H9 (cell line): Measurements from ENCODE around the gene SEMA3C. TPM values are rescaled to one million over a fixed set of nuclear protein-coding genes. Genes with fewer than 3 reads are reported as not detected.

Experiments
- DNase-seq: peaks from one replicate; pipeline ENCODE4 v3.0.0-alpha.2; 2017
- H2AFZ ChIP-seq: one replicate; pipeline ENCODE4 v1.6.1; 2013; ENCODE audit warnings: mild to moderate bottlenecking, low read length, control low read depth, moderate library complexity
- H2AK5ac ChIP-seq: 2 replicates; pipeline ENCODE4 v1.6.1; 2013; ENCODE audit warnings: low read length, control low read depth, mixed read lengths; ENCODE audit not compliant: insufficient read length
- H2BK120ac ChIP-seq: one replicate; pipeline ENCODE4 v1.6.1; 2013; ENCODE audit warnings: low read depth, mild to moderate bottlenecking, low read length, control low read depth, inconsistent platforms; ENCODE audit not compliant: poor library complexity, severe bottlenecking
- H2BK12ac ChIP-seq: 2 replicates; pipeline ENCODE4 v1.6.1; 2013; ENCODE audit warnings: low read length, control low read depth, mixed read lengths, low read depth; ENCODE audit not compliant: insufficient read length
- H2BK15ac ChIP-seq: 2 replicates; pipeline ENCODE4 v1.6.1; 2013; ENCODE audit warnings: low read depth, low read length, control low read depth
- H2BK20ac ChIP-seq: one replicate; pipeline ENCODE4 v1.6.1; 2013; ENCODE audit warnings: low read depth, mild to moderate bottlenecking, low read length, control low read depth, inconsistent platforms; ENCODE audit not compliant: poor library complexity, severe bottlenecking
- H2BK5ac ChIP-seq: 2 replicates; pipeline ENCODE4 v1.6.1; 2013; ENCODE audit warnings: low read length, control low read depth, mixed read lengths; ENCODE audit not compliant: insufficient read length
- H3K14ac ChIP-seq: 2 replicates; pipeline ENCODE4 v1.6.1; 2013; ENCODE audit warnings: low read length, control low read depth; ENCODE audit not compliant: insufficient read depth
- H3K18ac ChIP-seq: 2 replicates; pipeline ENCODE4 v1.6.1; 2013; ENCODE audit warnings: low read depth, mild to moderate bottlenecking, mixed read lengths, low read length, control low read depth; ENCODE audit not compliant: insufficient read length
- H3K23ac ChIP-seq: 2 replicates; pipeline ENCODE4 v1.6.1; 2013; ENCODE audit warnings: low read length, control low read depth, mixed read lengths, low read depth; ENCODE audit not compliant: insufficient read length
- H3K23me2 ChIP-seq: 2 replicates; pipeline ENCODE4 v1.6.1; 2013; ENCODE audit warnings: low read depth, mild to moderate bottlenecking, mixed read lengths, low read length, control low read depth; ENCODE audit not compliant: insufficient read length, poor library complexity, severe bottlenecking
- H3K27ac ChIP-seq: 2 replicates; pipeline ENCODE4 v1.5.1; 2013; ENCODE audit warnings: low read length, control low read depth, mixed read lengths, low read depth; ENCODE audit not compliant: insufficient read length
- H3K27me3 ChIP-seq: 2 replicates; pipeline ENCODE4 v1.6.1; 2013; ENCODE audit warnings: low read length, control low read depth, inconsistent platforms; ENCODE audit not compliant: insufficient read depth
- H3K4ac ChIP-seq: 2 replicates; pipeline ENCODE4 v1.6.1; 2013; ENCODE audit warnings: low read depth, mild to moderate bottlenecking, control low read depth, inconsistent platforms, low read length, moderate library complexity
- H3K4me1 ChIP-seq: 2 replicates; pipeline ENCODE4 v1.6.1; 2013; ENCODE audit warnings: low read length, control low read depth, inconsistent platforms; ENCODE audit not compliant: insufficient read depth
- H3K4me2 ChIP-seq: 2 replicates; pipeline ENCODE4 v1.6.1; 2013; ENCODE audit warnings: low read length, control low read depth, mixed read lengths; ENCODE audit not compliant: insufficient read length, insufficient read depth
- H3K56ac ChIP-seq: 2 replicates; pipeline ENCODE4 v1.6.1; 2013; ENCODE audit warnings: low read depth, mild to moderate bottlenecking, mixed read lengths, low read length, control low read depth; ENCODE audit not compliant: insufficient read length
- H3K79me1 ChIP-seq: 2 replicates; pipeline ENCODE4 v1.6.1; 2013; ENCODE audit warnings: low read depth, mild to moderate bottlenecking, moderate library complexity, low read length, control low read depth, inconsistent platforms; ENCODE audit not compliant: insufficient read depth, poor library complexity, severe bottlenecking
- H3K79me2 ChIP-seq: 2 replicates; pipeline ENCODE4 v1.6.1; 2013; ENCODE audit warnings: low read length, control low read depth, inconsistent platforms; ENCODE audit not compliant: insufficient read depth
- H3K9ac ChIP-seq: 2 replicates; pipeline ENCODE4 v1.6.1; 2013; ENCODE audit warnings: low read length, control low read depth, mixed read lengths; ENCODE audit not compliant: insufficient read length; ENCODE audit errors: extremely low read depth
- H3K9me3 ChIP-seq: one replicate; pipeline ENCODE4 v1.6.1; 2013; ENCODE audit warnings: low read depth, low read length, inconsistent platforms; ENCODE audit not compliant: control insufficient read depth
- H3T11ph ChIP-seq: one replicate; pipeline ENCODE4 v1.6.1; 2013; ENCODE audit warnings: mild to moderate bottlenecking, low read length, control low read depth, inconsistent platforms
- H4K20me1 ChIP-seq: one replicate; pipeline ENCODE4 v1.6.1; 2013; ENCODE audit not compliant: control insufficient read depth, insufficient read length, insufficient read depth
- H4K5ac ChIP-seq: 2 replicates; pipeline ENCODE4 v1.6.1; 2013; ENCODE audit warnings: low read depth, mild to moderate bottlenecking, mixed read lengths, low read length, control low read depth; ENCODE audit not compliant: insufficient read length
- H4K8ac ChIP-seq: replicated peaks from 2 replicates; pipeline ENCODE4 v1.6.1; 2013; ENCODE audit warnings: low read length, control low read depth, mixed read lengths, low read depth; ENCODE audit not compliant: insufficient read length
- H4K91ac ChIP-seq: 2 replicates; pipeline ENCODE4 v1.6.1; 2013; ENCODE audit warnings: low read depth, mild to moderate bottlenecking, moderate library complexity, mixed read lengths, low read length, control low read depth; ENCODE audit not compliant: insufficient read length
- H3K27ac Mint-ChIP-seq, 3 experiments: 2 replicates in 2 of 3; 3 replicates in 1 of 3; pipeline ENCODE4 v1.8.0; 2020 to 2021; ENCODE audit warnings: mixed read lengths in 3 of 3, mild to moderate bottlenecking in 1 of 3, moderate library complexity in 1 of 3
- H3K27me3 Mint-ChIP-seq: 2 replicates; pipeline ENCODE4 v1.8.0; 2021; ENCODE audit warnings: low read depth, mild to moderate bottlenecking, moderate library complexity, mixed read lengths
- H3K36me3 Mint-ChIP-seq, 3 experiments: 2 replicates in 2 of 3; 3 replicates in 1 of 3; pipeline ENCODE4 v1.8.0; 2020 to 2021; ENCODE audit warnings: low read depth in 3 of 3, mixed read lengths in 3 of 3; ENCODE audit not compliant: insufficient read depth in 1 of 3
- H3K4me1 Mint-ChIP-seq, 2 experiments: 2 replicates each; pipeline ENCODE4 v1.8.0; 2020; ENCODE audit warnings: mixed read lengths in 2 of 2
- H3K4me3 Mint-ChIP-seq, 2 experiments: 2 replicates in 1 of 2; 3 replicates in 1 of 2; pipeline ENCODE4 v1.8.0; 2020 to 2021; ENCODE audit warnings: mild to moderate bottlenecking in 2 of 2, mixed read lengths in 2 of 2, moderate library complexity in 1 of 2
- H3K9me3 Mint-ChIP-seq, 2 experiments: 2 replicates in 1 of 2; 3 replicates in 1 of 2; pipeline ENCODE4 v1.8.0; 2020; ENCODE audit warnings: mild to moderate bottlenecking in 2 of 2, mixed read lengths in 2 of 2, moderate library complexity in 1 of 2
- CTCF ChIP-seq: fragments of 200-600 bp; sonication (generic); conservative IDR thresholded peaks from 3 replicates; pipeline ENCODE4 v1.8.0; 2021; ENCODE audit warnings: antibody characterized with exemption, mild to moderate bottlenecking
- WGBS: extraction: QIAGEN DNeasy Blood & Tissue Kit; methylation state at CpG from one replicate; pipeline ENCODE4 v1.1.7; 2013; ENCODE audit warnings: missing lambda C conversion rate, low lambda C conversion rate, mixed read lengths; ENCODE audit not compliant: insufficient read length; ENCODE audit errors: extremely low coverage; 5-methylcytosine and 5-hydroxymethylcytosine counted together
- total RNA-seq: library from RNA; stranded (reverse); gene quantifications from 2 replicates; pipeline ENCODE4 v1.2.1, GENCODE V29; 2021

SEMA3C gene
- total RNA-seq, 1 experiment from 2014 or later, result 1.6 TPM

GRCh38 chr7:80873140-80873539 is 45.7 kb downstream of the SEMA3C start:
- Histone ChIP-seq H2BK5ac (no peak overlapping the region), H4K91ac (no peak overlapping the region), H3K14ac (no peak overlapping the region), H3K4me2 (no peak overlapping the region), H4K8ac (no peak overlapping the region), H3K23ac (no peak overlapping the region), H2BK15ac (no peak overlapping the region), H3K18ac (no peak overlapping the region), H4K20me1 (no peaks in the 10 kb centered on the region), H4K5ac (no peak overlapping the region), H3K9ac (no peak overlapping the region), H3K27ac (no peak overlapping the region), H2BK12ac (no peak overlapping the region), H3K56ac (no peak overlapping the region), H2BK20ac (no peak overlapping the region), H3K9me3 (no peaks in the 10 kb centered on the region), H3K4me1 (no peaks in the 10 kb centered on the region), H2AK5ac (no peak overlapping the region), H3K79me2 (no peaks in the 10 kb centered on the region), H3K23me2 (no peaks in the 10 kb centered on the region), H3K79me1 (no peaks in the 10 kb centered on the region), H2BK120ac (no peak overlapping the region), H3K4ac (no peak overlapping the region), H3T11ph (no peak overlapping the region), H3K27me3 (no peaks in the 10 kb centered on the region), H2AFZ (no peak overlapping the region)
- Mint-ChIP-seq H3K36me3 (no peaks in the 10 kb centered on the region), H3K27ac (no peak overlapping the region), H3K9me3 (no peaks in the 10 kb centered on the region), H3K4me3 (no peak overlapping the region), H3K4me1 (peaks cover 2 to 12% of the 10 kb centered on the region in 2 experiments), H3K27me3 (no peaks in the 10 kb centered on the region)
- WGBS, result no CpG with 5 or more reads among the region's 5 CpGs
- no peak for TF ChIP-seq CTCF
- no peak for DNase-seq
